PC-9 (cell line): ENCODE measurements around the gene ABCE1. TPM values are rescaled to one million over a fixed set of nuclear protein-coding genes. Genes with fewer than 3 reads are reported as not detected.

Source experiments
- BruUV-seq: library from RNA; stranded (reverse); fragments of 400-500 nt; replicated peaks from 2 replicates; lab custom pipeline; 2021; lab: Mats Ljungman, UMichigan
- CTCF ChIA-PET: fragments of 300-600 bp; sonication (Branson Sonifier 250); formaldehyde crosslinking; loops from one replicate; lab custom pipeline; 2022; ENCODE audit warnings: antibody characterized with exemption; lab: Charles Lee
- POLR2A ChIA-PET: fragments of 300-600 bp; sonication (Branson Sonifier 250); formaldehyde crosslinking; loops from one replicate; lab custom pipeline; 2022; ENCODE audit warnings: antibody characterized with exemption; ENCODE audit not compliant: unreplicated experiment; lab: Charles Lee
- DNase-seq, 2 experiments: peaks; one replicate each; pipeline versions ENCODE4 v3.0.0 to v3.0.0-alpha.2; 2015 to 2022; ENCODE audit warnings: mixed read lengths in 1 of 2
- H2AFZ ChIP-seq: fragments of 200-600 bp; sonication (generic); 2 replicates; pipeline ENCODE4 v1.8.1; 2017; ENCODE audit warnings: antibody characterized with exemption
- H3F3A ChIP-seq: fragments of 200-600 bp; sonication (generic); 2 replicates; pipeline ENCODE4 v1.8.1; 2017; ENCODE audit warnings: antibody characterized with exemption, mild to moderate bottlenecking, low read depth; ENCODE audit not compliant: insufficient read depth
- H3K27ac ChIP-seq: fragments of 200-600 bp; sonication (generic); 2 replicates; pipeline ENCODE4 v1.6.1; 2016; ENCODE audit warnings: mixed run types
- H3K27me3 ChIP-seq: fragments of 200-600 bp; sonication (generic); 2 replicates; pipeline ENCODE4 v1.6.1; 2016; ENCODE audit warnings: low read depth, mixed run types; ENCODE audit not compliant: insufficient read depth
- H3K36me3 ChIP-seq: fragments of 200-600 bp; sonication (generic); 2 replicates; pipeline ENCODE4 v1.6.1; 2016; ENCODE audit warnings: low read depth, mixed run types
- H3K4me1 ChIP-seq: fragments of 200-600 bp; sonication (generic); replicated peaks from 2 replicates; pipeline ENCODE4 v1.6.1; 2016; ENCODE audit warnings: mixed run types; ENCODE audit not compliant: insufficient read depth
- H3K4me2 ChIP-seq: fragments of 200-600 bp; sonication (generic); 2 replicates; pipeline ENCODE4 v1.6.1; 2017; ENCODE audit warnings: mixed run types
- H3K4me3 ChIP-seq: fragments of 200-600 bp; sonication (generic); 2 replicates; pipeline ENCODE4 v1.6.1; 2016; ENCODE audit warnings: mixed run types
- H3K79me2 ChIP-seq: fragments of 200-600 bp; sonication (generic); 2 replicates; pipeline ENCODE4 v1.6.1; 2017; ENCODE audit warnings: low read depth, mixed run types
- H3K9me2 ChIP-seq: fragments of 200-600 bp; sonication (generic); 2 replicates; pipeline ENCODE4 v1.8.1; 2017; ENCODE audit warnings: mild to moderate bottlenecking; ENCODE audit not compliant: insufficient read depth
- H3K9me3 ChIP-seq: fragments of 200-600 bp; sonication (generic); 2 replicates; pipeline ENCODE4 v1.8.1; 2016; ENCODE audit warnings: low read depth; ENCODE audit not compliant: insufficient read depth
- H4K20me1 ChIP-seq: fragments of 200-600 bp; sonication (generic); 2 replicates; pipeline ENCODE4 v1.8.1; 2017; ENCODE audit not compliant: insufficient read depth
- CTCF ChIP-seq: fragments of 200-600 bp; sonication (generic); conservative IDR thresholded peaks from 2 replicates; pipeline ENCODE4 v1.6.1; 2017; ENCODE audit warnings: mixed run types, antibody characterized with exemption, mild to moderate bottlenecking, moderate library complexity
- EZH2 ChIP-seq: fragments of 200-600 bp; sonication (generic); IDR thresholded peaks from 2 replicates; pipeline ENCODE4 v1.8.0; 2017; ENCODE audit warnings: antibody characterized with exemption, low read depth
- intact Hi-C: fragments of 100-400 bp; cut with micrococcal nuclease; formaldehyde crosslinking; loops from one replicate; pipeline ENCODE4 v1.10.0; 2022; ENCODE audit not compliant: unreplicated experiment
- total RNA-seq: library from RNA; stranded (reverse); gene quantifications from 2 replicates; pipeline ENCODE4 v1.2.3, GENCODE V29; 2021

Gene ABCE1
- total RNA-seq, 1 experiment from 2014 or later = 60.6 TPM

GRCh38 chr4:145081756-145082155 is 16.4 kb upstream of the ABCE1 start:
- POLR2A ChIA-PET = no interaction called here
- H3K4me3 ChIP-seq = no peak overlapping the region
- H2AFZ ChIP-seq = no peak overlapping the region
- H3K4me2 ChIP-seq = no peak overlapping the region
- H3K9me3 ChIP-seq = no peaks in the 10 kb centered on the region
- H3K4me1 ChIP-seq = no peaks in the 10 kb centered on the region
- no peak for DNase-seq
- H3K79me2 ChIP-seq = no peaks in the 10 kb centered on the region
- H4K20me1 ChIP-seq = no peaks in the 10 kb centered on the region
- no peaks in the 10 kb centered on the region for H3K27me3 ChIP-seq
- H3K27ac ChIP-seq = no peak overlapping the region
- intact Hi-C loops = no loop called here
- H3F3A ChIP-seq = no peaks in the 10 kb centered on the region
- H3K9me2 ChIP-seq = no peaks in the 10 kb centered on the region
- 0 out of 2 replicates have a peak, but pooled peaks cover 4% of the 10 kb centered on the region for H3K36me3 ChIP-seq
- TF ChIP-seq EZH2 (no peak), CTCF (no peak)
- BruUV-seq = no TSS peak
- CTCF ChIA-PET = no interaction called here

- no TSS peak for BruUV-seq
- H4K20me1 ChIP-seq = no peaks in the 10 kb centered on the region
- no peaks in the 10 kb centered on the region for H3K9me2 ChIP-seq
- H3K36me3 ChIP-seq = 0 out of 2 replicates have a peak, but pooled peaks cover 7% of the 10 kb centered on the region
- H3K4me1 ChIP-seq = no peaks in the 10 kb centered on the region
- H2AFZ ChIP-seq = no peak overlapping the region
- TF ChIP-seq EZH2 = no peak
- TF ChIP-seq CTCF = no peak
- H3K4me2 ChIP-seq = no peak overlapping the region
- intact Hi-C loops = no loop called here
- POLR2A ChIA-PET = interaction anchor here (0.6 kb wide), 1 partner anchor 296 kb away, joined by 4 read pairs; no protein-coding TSS in a partner anchor
- CTCF ChIA-PET = interaction anchor here (1.2 kb wide), 1 partner anchor 22 kb away, joined by 4 read pairs; no protein-coding TSS in a partner anchor
- no peak overlapping the region for H3K4me3 ChIP-seq
- DNase-seq = peak in 1 of 2 experiments; percentile 36
- no peak overlapping the region for H3K27ac ChIP-seq
- no peaks in the 10 kb centered on the region for H3K27me3 ChIP-seq
- no peaks in the 10 kb centered on the region for H3K9me3 ChIP-seq
- H3F3A ChIP-seq = no peaks in the 10 kb centered on the region
- no peaks in the 10 kb centered on the region for H3K79me2 ChIP-seq
Observed at GRCh38 chr4:145083891-145084605, 14.1 kb upstream of the ABCE1 start.

- Histone ChIP-seq H3K79me2 (peaks cover 13% of the 10 kb centered on the region; the same call in 1 of the 2 replicates), H3F3A (no peaks in the 10 kb centered on the region), H3K4me2 (no peak overlapping the region), H3K27me3 (no peaks in the 10 kb centered on the region), H2AFZ (no peak overlapping the region), H3K36me3 (0 out of 2 replicates have a peak, but pooled peaks cover 23% of the 10 kb centered on the region), H3K27ac (no peak overlapping the region), H3K9me3 (no peaks in the 10 kb centered on the region), H4K20me1 (no peaks in the 10 kb centered on the region), H3K9me2 (no peaks in the 10 kb centered on the region), H3K4me3 (no peak overlapping the region), H3K4me1 (no peaks in the 10 kb centered on the region)
- DNase-seq = no peak
- ChIA-PET CTCF (no interaction called here), POLR2A (no interaction called here)
- no peak for TF ChIP-seq CTCF
- TF ChIP-seq EZH2 = no peak
- no TSS peak for BruUV-seq
- intact Hi-C loops = no loop called here
Observed at GRCh38 chr4:145090380-145090779, 7.7 kb upstream of the ABCE1 start.
